HG02763 (cell line): ENCODE measurements around the gene RIMBP2.

Source experiments
- ATAC-seq: cut with Tn5 transposase; IDR thresholded peaks from one replicate; pipeline ENCODE4 v1.9.1; 2021; ENCODE audit warnings: mild to moderate bottlenecking, moderate library complexity; ENCODE audit not compliant: unreplicated experiment

Gene RIMBP2

DNA sequence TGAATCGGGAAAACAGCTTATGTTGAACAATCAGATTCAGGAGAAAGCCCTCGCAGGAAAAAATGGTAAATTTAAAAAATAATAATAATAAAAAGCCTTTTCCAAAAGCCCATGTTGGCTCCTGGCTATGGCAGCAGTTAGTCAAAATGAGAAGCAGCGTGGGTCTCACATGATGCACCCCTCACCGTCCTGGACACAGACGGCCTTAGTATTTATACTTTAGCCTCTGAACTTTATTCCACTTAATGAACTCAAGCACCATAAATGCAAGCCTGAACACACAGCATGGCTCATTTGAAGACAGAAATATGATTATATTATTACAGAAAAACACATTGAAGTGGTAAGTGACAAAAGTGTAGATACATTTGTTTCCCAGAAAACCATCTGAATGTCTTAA, 160.9 kb downstream of the RIMBP2 start:
- ATAC-seq, result no peak

DNA sequence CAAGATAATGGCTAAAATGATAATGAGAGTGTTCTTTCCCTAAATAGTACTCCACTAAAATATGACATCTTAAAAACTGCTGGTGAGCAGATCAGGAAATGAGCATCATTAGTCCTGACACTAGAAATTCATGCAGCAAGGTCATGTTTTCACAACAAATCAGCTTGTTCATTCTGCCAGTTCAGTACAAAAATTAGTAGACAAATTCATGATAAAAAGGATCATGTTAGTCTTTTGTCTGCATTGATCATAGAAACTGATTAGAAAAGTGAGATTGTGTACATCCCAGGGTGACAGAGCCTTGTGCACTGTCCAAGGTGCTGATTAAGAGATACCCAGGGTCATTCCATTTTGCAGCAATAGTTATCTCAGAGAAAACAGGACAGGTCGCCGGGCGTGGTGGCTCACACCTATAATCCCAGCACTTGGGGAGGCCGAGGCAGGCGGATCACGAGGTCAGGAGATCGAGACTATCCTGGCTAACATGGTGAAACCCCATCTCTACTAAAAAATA, 163.6 kb downstream of the RIMBP2 start:
- no peak for ATAC-seq

DNA sequence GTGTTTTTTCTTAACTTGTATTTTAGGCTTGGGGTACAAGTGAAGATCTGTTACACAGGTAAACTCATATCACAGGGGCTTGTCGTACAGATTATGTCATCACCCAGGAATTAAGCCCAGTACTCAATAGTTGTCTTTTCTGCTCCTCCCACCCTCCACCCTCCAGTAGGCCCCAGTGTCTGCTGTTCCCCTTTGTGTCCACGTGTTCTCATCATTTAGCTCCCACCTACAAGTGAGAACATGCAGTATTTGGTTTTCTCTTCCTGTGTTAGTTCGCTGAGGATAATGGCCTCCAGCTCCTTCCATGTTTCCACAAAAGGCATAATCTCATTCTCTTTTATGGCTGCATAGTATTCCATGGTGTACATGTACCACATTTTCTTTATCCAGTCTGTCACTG, 166.7 kb downstream of the RIMBP2 start:
- no peak for ATAC-seq

DNA sequence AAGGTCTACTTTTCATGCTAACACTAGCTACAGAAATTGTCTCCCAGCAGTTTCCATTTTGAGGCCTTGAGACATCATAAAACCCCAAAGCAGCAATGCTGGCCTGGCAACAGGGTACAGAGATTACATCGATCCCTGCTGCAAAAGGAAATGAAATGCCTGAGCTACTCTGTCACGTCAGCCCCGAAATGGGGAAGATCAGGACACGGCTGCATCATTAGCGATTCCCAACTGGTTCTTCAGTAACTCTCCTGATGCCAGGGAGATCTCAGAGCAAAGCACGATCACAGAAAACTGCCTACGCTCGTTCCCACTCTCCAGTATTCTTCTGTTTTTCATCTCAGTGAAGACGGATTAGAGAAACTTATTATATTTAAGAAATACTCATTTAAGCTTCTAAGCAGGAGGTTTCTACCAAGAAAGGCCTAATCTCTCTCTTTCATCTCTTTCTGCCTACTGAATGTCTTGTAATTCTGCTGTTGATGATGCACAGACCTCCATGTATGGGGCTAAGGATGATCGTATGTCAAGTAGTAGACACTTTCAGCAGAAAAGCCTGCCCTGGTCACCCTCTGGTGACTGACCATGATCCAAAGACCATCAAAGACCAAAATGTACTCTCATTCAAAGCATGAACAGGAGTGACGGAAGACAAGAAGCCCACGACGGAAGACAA, 168.5 kb downstream of the RIMBP2 start:
- no peak for ATAC-seq

DNA sequence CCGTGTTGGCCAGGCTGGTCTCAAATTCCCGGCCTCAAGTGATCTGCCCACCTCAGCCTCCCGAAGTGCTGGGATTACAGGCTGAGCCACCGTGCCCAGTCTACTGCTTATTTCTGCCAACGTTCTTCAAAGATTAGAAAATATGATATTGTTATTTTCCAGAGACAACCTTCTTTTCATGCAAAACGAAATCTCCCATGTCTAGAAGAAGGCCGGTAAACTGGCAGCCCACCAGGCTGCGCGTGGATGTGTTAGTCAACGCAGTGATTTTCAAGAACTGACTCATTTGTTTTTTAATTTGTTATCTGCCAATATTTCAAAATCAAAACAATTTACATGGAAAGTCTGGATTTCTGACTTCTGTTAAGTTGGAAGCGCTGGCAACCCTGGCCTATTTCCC, 169.6 kb downstream of the RIMBP2 start:
- no peak for ATAC-seq

DNA sequence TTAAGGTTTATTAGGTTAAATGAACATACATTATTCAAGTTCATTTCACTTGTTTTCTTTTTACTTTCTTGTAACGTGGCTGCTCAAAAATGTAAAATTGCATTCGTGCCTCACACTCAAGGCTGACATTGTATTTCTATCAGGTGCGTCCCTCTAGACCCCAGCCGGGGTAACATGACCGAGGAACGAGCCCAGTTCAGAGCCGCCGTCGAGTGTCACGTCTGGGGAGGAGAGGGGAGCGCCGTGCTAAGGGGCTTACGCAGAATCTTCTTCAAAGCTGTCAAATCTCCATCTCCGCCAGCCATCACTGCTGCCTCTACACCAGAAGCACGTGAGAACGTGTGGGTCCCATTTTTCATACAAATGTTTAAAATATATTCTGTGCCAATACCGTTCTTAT, 170.6 kb downstream of the RIMBP2 start:
- ATAC-seq, result no peak

DNA sequence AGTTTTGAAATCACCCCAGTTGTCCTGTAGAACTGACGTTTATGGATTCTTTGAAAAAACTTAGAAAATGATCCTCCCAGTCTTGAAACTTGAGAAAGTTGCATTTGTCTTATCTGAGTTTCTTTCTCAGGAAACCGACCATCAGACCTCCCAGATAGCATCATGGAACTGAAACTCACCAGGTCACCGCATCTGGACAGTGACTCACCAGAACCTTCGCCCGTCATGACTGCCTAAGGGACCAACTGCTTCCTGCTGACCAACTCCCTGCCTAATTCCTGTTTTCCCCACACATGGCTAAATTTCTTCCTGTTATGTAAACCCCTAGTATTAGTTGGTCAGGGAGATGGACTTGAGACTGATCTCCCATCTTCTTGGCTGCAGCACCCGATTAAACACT, 175.7 kb downstream of the RIMBP2 start:
- no peak for ATAC-seq

DNA sequence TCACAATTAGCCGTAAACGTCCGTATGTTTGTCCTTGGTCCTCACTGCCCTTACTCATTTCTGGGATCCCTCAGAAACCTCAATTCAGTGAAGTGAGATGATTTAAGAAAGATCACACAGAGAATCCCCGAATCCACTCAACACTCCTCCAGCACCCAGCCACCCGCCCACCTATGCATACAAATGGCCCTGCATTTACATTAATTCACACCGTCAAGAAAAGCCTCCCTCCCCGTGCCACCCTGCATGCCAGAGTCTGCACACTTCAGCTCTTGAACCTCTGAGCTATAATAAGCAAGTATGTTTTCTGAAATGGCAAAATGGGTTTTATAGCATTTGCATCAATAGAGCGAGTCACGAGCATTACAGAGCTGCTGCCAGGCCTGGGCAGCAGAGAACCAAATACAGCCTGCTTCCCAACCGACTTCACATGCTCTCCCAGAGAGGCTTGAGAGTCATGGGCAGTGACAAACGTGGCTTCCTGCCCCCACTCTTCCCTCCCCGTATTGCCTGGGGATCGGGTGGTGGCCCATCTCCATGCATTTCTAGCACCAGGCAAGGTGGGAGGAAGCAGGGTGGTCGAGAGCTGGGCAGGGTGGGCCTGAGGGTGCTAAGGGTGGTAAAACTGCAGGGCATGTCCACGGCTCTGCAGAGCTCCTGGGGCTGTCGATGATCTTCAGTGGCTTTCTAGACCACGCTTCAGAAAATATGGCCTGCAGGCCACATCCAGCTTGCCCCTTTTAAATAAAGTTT, 177.6 kb downstream of the RIMBP2 start:
- no peak for ATAC-seq

DNA sequence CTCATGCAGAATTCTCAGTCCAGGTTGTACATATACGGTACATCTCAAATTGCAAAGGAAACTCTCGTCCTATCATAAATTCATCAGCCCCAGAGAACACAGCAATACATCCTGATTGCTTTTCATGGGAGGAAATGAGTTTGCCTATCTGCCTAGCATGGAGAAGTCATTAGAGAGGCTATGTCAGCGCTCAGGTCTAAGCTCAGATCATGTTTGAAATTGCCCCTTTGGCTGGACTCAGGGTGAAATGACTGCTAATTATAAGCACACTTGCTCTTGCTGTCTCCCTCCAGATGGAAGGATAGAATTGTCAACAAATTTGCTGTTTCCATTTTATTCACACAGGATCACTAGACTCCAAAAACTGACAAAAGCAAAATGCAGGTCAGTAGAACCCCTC, 178.4 kb downstream of the RIMBP2 start:
- ATAC-seq, result no peak

DNA sequence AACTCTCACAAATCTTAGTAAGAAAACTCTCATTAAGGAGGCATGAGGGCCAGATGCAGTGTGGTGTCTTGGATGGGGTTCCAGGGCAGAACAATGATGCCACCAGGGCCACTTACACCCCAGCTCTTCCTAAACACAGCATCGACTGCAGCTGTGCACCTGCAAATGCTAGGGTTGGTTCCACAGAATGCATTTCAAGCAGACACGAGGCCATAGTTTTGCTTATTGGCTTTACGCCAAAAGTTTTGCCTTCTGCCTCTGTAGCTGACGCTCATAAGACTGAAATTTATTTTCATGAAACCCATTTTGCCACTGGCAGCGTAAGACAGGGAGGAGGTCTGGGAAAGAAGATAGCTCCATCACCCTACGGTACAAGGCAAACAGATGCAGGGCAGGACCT, 179.0 kb downstream of the RIMBP2 start:
- no peak for ATAC-seq

DNA sequence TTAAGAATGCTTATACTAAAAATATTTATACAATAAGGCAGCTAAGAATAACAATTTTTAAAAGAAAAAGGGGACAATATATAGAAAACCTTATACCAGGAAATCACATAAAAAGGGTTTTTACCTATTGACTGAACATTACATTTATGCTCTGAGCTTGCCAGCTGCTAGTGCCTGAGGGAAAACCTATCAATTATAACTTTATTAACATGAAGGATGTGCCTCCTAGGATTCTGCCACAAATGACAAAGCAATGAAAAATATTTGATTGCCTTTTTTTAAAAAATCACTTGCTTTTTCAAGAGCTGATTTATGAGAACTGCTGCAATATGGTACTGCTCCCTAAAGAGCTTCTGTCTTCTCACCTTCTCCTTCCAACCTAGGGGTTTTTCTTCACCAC, 185.7 kb downstream of the RIMBP2 start:
- no peak for ATAC-seq

DNA sequence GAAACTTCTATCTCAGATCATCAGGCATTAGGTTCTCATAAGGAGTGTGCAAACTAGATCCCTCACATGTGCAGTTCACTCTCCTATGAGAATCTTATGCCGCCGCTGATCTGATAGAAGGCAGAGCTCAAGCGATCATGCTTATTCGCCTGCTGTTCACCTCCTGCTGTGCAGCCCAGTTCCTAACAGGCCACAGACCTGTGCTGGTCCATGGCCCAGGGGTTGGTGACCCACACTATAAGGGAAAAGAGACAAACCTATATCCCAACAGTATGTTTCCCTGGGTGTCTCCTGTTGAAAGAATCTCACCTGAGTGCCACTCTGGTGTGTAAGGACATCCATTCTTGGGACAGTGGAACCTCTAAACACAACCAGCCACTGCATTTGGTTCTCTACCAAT, 186.3 kb downstream of the RIMBP2 start:
- ATAC-seq, result no peak

DNA sequence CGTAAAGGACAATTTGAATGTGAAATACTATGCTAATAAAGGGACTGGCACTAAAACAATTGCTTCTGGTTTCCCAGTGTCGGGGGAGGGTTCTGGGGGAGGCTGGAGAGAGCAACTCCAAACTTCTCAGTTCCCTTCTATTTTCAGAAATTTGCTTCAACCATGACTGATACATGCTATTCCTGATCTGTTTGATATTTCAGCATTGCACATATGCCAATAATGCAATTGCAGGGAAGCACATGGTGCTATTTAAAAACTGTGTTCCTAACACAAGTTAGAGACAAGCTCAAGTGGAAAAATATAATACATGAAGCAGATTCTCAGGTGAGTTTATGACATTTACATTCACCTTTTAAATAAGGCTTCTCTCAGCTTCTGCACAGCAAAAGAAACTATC, 188.9 kb downstream of the RIMBP2 start:
- ATAC-seq, result no peak

DNA sequence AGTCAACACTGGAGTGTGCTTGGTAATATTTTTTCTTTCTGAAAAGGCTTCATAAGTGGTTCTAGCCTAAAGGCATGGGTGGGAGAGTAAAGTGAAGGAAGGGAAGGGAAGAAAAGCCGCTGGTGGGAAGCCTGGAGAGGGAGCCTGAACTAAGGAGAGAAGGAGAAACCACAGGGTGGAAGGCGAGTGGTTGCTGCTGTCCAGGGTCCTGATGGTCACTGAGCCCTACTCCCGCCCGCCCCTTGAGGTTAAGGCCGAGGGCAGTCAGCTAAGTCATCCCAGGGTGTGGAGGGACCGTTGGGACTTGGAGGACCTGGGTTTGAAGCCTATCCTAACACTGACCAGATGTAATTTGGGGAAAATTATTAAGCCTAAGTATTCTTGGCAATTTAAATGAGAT, 189.3 kb downstream of the RIMBP2 start:
- ATAC-seq, result no peak

DNA sequence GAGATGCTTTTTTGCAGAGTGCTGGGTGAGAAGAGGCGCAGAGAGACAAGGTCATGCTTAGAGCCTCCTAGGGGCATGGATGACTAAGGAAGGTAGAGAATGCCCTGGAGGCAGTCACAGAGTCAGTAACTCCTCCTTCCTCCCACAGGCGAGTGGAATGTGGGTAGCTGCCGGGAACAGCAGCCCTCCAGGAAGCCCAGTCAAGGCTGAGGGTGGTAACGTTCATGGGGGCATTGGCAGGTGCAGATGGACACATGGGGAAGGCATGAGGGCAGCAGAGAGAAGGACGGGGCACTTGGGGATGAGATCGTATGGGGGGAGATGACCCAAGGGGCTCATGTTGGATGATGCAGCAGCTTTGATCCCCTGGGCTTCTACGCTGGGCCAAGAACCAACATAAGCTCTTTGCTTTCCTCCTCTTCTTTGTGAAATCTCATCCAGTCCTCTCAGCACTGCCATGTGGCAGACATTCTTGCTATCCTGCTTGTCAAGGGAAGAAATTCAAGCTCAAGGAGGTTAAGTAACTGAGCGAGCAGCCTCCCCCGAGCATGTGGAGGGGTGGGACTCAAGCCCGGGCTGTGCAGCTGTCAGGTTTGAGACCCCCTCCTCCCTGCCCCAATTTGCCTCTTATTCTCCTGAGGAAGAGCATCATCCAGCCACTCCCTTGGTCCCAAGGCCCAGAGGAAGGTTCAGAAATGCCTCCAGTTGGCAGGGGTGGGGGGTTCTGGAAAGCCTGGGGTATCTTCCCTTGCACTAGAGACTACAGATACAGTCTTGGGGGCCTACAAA, 190.5 kb downstream of the RIMBP2 start:
- ATAC-seq, result no peak

DNA sequence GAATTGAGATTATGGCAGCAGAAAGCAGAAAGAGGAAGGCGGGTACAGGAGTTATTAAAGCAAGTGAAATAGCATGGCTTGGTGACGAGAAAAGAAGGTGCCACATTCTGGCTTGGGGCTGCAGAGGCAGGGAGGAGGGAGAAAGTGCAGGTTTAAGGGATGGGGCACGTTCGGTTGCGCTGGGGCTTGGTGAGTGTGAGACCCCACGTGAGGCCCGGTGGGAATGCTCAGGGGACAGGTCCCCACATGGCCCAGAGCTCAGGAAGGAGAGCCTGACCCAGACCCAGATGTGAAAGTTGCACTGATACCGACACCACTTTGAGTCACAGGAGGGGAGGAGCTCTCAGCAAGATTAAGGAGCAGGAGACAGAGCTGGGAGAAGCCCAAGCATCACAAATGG, 191.3 kb downstream of the RIMBP2 start:
- no peak for ATAC-seq

DNA sequence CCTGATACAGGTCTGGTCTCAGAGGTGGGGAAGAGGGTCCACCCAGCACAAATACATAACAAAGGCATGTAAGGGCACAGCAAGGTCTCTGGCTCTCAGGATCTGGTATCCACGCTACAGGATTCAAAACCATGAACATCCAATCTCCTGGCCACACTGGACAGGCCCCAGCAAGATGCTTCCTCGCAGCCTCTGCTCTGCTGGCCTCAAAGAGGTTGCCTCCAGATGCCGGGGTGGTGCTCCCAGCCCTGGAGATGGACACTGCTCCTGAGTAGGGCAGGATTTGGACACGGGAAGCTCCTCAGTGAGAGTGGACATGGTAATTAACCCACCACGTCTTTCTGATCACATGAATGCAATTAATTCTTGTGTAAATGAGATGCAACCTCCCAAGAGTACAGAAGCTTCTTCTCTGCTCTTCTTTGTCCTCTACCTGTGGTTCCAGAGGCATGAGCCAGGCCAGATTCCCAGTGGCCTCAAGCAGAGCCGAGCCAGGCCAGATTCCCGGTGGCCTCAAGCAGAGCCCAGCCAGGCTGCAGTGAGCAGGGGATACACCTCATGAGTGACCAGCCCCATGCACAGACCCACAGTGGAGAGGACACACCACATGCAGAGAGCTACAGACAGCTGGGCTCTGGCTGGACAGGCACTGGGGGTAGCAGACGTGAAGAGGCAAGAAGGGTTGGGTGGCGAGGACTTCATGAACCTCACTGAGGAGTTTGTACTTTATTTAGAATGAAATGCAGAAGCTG, 192.1 kb downstream of the RIMBP2 start:
- ATAC-seq, result no peak

DNA sequence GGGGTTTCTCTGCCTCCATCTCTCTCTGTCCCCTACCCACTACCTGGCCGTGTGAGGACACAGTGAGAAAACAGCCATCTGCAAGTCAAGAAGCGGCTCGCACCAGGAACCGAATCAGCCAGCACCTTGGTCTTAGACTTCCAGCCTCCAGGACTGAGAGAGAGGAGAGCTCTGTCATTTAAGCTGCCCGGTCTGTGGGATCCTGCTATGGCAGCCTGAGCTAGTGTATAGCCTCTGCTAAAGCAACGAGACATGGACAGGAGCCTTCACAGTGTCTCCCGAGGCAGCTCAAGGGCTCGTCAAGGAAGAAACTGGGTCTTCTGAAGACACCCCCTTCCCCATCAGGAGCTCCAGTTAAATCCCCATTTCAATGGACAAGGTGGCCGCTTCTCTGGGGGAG, 192.9 kb downstream of the RIMBP2 start:
- no peak for ATAC-seq

DNA sequence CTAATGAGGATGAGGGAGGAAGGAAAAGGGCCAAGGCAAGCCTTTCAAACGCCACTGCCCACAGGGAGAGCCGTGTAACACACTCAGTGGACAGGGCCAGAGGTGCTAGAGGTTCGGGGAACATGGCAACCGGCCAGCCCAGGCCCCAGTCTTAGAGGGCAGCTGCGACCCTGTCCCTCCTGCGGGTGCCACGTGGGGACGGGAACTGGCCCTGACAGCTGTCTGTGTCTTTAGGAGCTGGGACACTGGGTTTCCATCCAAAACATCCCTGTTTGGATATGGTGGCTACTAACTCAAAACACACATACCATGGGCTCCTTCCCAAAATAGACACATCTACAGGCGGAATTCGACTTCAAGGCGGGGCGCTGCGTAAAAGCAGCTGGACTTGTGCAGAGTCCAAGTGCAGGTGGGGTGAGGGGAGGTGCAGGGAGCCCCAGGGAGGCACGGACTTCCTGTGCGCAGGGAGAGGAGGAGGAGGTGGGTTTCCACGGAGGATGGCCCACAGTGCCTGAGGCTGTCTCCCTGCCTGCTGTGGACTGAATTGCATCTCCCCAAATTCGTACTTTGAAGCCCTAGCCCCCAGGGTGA, 193.8 kb downstream of the RIMBP2 start:
- ATAC-seq, result no peak

DNA sequence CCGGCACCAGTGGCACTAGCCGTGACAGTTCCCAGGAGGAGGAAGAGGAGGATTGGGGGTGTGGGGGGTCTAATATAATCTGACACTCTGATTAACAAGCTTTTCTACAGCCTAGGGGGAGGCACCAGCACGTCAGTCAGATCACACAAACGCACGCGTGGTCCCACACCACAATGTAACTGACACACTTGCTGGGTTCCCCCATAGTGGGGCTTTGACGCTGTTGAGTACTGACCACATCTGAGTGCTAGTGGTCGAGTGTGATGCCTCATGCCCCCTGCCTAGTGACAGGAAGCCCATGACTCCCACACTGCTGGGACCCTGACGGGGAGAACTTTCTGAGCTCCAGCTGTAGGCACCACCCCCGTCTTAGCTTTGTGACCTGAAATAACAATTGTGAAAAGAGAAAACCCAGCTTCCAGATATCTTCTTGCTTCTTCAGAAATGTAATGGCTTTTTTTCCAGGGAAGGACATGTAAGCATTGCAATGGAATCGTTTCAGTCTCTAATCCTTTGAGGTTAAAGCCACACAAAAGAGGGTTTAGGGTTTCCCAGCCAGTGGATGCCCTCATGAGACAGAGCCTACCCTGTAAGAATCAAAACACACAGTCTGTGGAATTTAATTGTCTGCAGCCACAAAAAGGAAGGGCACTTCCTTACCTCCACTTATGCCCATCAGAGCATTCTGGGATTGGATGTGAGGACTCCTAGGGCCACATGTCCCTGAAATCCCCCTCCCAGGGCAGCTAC, 194.5 kb downstream of the RIMBP2 start:
- no peak for ATAC-seq
